Measurements from ENCODE around the gene VSIR.

The VSIR gene

DNA sequence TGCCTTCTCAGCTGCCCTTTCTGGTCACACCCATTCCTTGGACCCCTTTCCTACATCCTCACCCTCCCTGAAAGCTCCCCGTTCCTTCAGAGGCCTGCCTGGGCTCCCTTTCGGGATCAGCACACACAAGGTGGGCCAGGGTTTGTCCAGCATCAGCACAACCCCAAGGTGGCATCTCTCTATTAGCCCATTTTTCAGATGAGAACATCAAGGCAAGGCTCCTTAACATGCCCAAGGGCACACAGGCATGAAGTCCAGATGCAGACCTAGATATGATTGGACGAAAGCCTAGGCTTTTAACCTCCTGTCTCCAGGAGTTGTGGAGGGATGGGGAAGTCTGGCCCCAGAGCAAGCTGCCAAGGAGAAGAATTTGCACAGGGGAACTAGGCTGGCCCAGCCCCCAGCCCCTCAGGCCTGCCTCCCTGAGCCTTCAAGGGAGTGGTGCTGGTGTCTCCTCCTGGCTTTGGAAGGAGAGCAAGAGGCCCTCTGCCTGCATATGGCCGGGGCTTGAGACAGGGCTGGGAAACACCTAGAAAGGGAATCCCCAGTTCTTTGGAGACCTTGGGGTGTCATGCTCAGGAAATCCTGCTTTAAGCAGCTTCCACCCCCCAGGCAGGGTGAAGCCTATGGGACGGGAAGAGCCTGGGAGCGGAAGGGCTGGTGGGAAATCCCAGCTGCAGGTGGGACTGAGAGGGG, 9.0 kb upstream of the VSIR start:
- no peak for DNase-seq

DNA sequence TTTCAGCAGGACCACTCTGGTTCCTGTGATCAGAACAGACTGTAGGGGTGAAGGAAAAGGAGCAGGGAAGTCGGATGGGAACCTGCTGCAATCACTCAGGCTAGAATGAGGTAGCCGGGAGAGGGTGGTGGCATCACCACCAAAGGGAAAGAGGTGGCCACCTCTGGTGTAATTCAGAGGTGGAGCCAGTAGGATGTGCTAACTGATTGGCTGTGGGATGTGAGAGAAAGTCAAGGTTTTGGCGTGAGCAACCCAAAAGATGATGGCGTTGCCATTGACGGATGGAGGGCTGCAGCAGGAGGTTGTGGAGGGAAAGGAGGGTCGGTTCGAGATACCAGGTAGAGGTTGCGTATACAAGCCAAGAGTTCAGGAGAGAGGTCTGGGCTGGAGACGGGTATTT, 7.4 kb upstream of the VSIR start:
- no peak for DNase-seq

DNA sequence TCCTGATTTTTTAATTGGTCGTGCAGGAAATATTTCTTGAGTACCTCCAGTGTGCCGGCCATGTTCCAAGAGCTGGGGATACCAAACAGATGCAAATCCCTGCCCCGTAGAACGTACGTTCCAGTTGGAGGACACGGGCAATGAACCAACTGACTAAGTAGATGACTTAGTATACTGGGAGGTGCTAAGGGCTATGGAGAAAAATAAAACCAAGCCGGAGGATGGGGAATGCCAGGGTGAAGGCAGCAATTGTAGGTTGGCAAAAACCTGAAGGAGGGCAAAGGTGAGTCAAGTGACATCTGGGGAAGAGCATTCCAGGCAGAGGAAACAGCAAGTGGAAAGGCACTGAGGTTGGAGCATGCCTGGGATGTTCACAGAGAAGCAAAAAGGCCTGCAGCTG, 6.8 kb upstream of the VSIR start:
- DNase-seq: no peak

DNA sequence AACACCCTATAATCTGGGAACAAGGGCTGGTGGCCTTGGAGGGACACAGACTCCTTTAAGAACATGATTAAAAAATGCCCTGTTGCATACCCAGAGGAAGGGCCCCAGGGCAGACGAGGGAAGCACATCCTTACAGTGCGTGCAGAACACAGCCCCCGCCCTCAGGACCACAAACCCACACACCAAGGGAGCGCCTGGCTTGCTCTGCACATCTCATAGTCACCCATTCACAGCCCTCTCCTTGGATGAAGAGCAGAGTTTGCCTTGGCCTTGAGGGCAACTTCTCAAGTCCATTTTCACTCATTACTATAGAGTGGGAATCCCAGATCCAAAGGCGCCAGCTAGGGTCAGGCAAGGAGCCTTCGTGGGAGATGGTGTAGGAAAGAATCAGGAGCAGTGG, 6.3 kb upstream of the VSIR start:
- DNase-seq: no peak

DNA sequence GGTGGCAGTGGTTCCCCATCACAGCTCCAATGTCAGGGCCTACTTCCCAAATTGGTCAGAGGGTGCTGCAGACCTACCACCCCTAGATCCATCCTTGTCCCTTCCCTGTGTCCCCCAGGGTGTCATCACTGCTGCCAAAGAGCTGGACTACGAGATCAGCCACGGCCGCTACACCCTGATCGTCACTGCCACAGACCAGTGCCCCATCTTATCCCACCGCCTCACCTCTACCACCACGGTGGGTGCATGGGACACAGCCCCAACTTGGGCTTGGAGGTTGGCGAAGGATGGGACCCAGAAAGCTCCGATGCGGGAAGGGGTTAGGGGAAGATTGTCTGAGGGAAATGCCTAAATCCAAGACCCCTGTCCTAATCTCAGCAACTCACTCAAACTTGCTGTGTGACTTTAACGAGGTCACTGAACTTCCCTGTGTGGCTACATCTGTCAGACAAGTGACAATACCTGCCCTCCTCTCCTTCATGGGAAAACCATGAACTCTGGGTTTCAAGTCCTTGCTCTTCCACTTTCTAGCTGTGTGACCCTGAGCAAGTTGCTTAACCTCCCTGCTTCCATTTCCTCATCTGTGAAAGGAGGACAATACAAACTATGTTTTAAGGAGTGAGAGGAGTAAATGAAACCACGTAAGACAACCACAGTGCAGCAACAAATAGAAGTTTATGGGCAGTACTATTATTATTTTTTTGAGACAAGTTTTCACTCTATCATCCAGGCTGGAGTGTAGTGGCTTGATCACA, 4.9 kb upstream of the VSIR start:
- no peak for DNase-seq

DNA sequence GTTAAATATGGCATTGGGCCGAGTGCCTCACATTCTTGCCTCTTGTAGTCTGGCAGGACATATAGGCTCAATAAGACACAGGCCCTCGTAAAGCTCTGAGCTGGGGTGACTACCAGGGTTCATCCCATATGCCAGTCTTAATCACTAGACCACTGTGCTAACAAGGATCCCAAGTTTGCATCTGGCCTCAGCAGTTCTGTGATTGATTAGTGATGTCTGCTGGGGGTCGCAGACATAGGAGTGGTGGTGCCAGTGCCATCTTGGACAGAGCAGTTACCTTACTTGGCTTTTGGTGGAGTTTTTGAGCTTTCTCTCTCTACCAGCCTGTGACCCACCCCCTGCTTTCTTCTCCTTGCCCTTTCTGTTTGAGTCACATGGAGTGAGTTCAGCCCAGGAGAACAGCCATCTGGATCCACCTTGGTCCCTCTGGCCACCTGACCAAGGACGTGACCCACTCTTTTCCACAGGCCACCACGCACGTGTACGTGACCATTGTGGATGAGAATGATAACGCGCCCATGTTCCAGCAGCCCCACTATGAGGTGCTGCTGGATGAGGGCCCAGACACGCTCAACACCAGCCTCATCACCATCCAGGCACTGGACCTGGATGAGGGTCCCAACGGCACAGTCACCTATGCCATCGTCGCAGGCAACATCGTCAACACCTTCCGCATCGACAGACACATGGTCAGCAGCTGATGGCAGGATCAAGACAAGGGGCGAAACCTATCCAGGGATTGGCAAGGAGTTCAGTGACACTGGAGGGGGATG, 4.1 kb upstream of the VSIR start:
- no peak for DNase-seq

DNA sequence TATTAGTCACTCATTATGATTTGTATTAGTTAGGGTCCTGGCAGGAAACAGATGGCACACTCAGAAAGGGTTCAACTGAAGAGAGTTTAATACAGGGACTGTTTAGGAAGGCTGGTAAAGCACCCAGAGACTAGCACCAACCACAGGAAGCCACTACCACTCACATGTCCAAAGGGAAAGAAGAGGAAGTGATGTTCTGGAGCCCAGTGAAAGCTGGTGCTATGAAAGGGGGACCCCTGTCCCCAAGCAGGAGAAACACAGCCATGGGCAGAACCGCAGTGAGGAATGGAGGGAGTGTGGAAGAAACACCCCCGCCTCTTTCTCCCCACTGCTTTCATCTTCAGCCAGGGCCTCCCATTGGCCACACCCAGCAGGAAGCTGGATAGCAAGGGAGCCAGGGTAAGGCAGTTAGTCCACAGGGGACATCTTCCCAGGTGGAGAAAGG, 3.2 kb upstream of the VSIR start:
- no peak for DNase-seq

DNA sequence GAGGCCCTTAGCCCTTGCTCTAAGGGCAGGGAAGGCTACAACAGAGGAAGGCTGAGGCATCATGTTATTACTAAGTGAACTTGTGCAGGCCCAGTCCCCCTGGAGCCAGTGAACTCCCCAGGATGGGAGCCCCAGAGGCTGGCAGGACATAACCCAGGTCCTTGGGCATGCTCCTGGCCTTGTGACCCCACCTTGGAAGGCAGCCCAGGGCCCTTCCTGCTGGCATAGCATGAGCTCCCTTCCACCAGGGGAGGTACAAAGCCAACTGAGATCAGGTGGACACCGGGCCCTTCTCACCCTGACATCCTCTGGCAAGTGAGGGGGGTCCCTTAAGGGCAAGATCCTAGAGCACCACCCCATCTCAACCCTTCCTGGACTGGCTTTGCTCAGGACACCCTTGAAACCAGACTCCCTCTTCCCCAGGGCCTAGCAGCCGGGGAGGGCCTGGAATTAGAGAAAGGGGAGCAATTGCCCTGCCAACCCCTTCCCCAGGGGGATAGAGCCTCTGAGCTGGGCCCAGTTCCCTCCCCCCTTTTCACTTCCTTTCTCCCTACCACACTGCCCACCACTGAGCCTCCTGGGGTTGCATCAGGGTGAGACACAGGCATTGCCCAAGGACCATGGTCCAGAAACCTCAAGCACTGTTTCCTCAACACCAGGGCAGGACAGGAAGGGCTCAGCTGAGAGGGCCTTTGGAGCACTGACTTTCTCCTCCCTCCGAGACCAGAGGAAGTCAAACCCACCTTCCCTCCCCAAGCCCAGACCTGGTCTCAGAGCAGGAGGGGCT, 1.8 kb upstream of the VSIR start:
- no peak for DNase-seq

DNA sequence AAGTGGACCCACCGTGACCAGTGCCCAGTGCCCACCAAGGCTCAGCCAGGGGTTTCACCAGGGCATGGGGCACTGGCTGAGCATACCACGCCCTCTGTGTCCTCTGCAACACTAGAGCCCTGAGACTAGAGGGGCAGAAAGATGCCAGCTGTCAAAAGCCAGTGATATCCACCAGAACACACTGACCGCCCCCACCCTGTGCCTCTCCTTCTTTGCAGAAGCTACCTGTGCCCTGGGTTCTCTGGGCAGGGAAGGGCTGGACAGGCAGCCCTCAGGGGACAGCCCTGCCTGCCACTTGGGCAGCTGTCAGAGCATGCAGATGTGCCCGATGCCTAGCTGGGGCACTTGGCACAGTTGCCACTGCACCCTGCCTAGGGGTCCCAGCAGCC, 494 bp downstream of the VSIR start:
- no peak for DNase-seq

DNA sequence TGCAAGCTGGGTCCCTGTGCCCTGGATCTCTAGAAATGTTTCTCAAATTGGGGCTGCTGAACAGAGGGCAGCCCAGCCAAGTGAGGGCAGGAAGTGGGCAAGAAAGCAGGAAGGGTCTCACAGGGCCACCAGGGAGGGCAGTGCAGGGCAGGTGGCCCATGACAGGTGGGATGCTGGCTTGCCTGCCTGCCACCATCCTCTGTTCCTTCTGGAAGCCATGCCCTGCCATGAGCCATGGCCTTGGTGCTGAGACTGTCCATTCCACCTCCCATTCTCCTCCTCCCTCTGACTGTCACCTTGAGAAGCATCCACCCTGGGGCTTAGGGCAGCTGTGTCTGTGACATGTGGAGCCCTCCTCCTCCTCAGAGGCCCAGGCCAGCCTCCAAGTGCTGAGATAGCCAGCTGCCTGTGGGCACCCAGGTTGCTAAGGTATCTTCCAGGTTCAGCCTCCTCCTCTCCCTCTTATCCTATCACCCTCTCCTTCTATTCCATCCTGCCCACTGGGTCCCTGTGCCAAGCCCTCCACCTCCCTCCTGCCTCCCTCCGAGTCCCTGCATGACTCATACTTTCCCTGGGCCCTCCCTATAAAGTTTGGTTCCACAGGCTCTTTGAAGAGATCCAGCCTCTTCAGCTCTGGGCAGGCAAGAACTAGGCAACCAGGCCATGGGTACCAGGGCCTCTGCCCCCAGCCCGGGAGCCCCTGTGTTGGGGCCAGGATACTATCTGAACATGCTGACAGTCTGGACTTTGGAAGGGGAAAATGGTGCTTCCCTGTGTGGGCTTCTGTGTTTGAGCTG, 1.3 kb downstream of the VSIR start:
- no peak for DNase-seq

DNA sequence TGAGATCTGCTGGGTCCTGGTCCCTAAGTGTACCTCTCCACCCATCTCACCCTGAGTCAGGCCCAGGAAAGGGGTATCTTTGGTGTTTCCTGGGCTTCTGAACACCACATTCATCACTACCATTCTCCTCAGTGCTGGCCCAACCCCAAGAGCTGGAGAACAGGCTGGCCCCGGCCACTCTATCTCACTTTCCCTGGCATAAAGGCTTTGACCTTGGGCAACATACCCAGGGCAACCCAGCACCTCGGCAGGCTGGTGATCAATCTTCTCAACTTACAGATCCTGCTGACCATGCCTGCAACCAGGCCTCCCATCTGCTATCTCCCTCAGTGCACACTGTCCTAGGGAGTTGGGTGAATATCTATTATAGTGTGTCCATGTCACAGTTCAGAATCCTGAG, 2.1 kb downstream of the VSIR start:
- DNase-seq: no peak

DNA sequence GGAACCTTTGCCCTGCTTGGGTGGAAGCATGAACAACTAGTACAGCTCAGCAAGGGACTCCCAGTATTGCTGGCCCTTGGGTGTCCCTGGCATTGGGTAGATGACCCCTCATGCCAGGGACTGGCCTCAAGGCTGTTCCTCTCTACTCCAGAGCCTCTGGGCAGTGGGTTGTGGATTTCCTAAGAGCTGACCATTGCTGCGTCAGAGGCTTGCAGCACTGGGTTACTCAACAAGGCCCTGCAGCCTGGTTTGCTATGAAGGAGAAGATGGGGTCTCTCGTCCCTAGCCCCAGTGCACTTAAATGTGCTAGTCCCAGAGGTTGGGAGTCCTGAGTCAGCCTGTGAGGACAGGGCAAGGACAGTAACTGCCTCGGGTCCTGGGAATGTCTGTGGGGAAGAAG, 2.5 kb downstream of the VSIR start:
- DNase-seq: no peak

DNA sequence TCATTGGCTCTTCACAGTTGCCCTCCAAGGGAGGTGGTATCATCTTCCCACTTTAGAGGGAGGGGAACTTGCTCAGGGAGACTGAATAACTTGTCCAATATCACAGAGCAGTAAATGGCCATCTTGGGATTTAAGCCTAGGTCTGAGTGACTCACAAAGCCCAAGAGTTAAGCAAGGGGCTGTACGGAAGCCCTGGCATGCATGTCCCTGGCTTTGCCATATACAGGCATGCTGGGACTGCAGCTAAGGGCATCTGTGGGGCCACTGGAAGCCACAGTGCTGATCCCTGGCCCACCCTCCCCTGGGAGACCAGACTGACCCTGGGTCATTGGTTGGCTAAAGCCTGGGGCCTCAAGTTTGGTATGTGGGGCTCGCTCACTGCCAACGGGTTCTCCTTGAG, 3.1 kb downstream of the VSIR start:
- no peak for DNase-seq

DNA sequence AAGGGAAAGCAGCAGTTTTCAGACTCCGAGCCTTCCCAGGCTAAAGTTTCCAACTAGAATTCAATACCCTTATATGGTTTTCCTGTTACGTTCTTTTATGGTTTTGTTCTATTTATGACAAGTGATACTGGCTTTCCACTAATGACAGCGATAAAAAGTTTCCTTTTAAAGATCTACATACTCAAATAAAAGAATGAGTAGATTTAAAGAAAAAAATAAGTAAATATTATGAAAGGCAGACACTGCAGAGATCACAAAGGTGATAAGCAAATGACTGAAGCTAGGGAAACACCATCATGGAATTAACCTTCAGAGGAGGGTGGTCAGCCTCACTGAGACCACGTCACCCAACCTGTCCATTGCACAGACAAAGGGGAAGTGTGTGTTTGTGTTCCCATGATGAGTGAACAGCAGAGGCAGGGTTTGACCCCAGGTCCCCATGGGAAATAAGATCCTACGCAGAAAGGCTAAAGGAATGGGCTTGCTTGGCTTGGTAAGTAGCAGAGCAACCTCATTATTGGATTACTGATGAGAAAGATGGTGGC, 4.0 kb downstream of the VSIR start:
- no peak for DNase-seq

DNA sequence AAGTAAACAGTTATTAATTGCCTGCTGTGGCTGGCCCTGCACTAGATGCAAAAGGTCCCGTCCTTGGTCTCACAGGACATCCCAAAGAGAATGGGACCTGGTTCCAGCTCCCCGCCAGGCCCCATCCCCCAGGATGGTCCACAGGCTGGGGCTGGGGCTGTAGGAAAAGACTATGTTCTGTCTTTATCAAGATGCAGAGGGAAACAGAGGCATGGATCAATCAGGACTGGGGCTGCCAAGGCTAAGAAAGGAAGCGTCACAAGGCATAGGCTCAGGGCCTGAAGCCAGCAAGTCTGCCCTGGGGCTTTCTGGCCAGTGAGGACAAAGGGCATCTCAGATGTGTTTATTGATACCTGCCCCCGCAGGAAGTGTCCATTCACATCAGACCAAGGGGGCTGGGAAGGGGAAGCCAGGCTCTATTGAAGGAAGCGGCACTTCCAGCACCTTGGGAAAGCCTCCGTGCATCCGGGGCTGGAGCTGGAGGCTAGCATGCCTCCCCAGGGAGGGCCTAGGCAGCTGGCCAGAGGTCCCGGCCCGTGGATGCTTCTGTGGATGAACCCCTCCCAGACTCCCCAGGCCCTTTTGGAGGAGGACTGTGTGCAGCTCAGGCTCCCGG, 5.8 kb downstream of the VSIR start:
- DNase-seq: no peak

DNA sequence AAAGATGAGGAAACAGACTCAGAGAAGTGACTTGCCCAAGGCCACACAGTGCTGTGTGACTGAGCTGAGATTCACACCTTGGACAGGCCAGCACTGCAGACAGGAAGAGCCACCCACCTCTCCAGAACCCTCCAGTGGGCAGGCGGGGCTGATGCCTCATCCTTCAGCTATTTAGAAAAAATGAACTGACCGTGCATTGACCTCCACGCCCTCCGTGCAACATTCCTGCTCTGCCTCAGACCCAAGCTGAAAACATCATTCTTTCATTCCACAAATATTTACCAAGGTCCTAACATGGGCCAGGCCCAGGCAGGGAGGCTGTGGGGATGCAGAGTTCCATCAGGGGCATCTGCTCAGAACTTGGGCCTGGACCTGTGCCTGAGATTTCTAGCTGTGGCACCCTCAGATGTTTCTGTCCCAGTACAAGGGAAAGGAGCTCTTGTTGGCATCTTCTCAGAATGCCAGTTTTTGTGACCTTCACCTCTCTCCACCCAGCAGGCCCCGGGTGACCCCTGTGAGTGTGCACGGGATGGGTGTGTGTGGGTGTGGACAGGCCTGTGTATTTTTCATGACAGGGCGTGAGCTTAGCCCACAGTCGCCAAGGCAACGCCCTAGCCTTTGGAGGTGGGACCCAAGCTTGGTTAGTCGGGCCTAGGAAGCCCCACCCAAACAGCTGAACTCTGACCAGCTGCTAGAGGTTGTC, 6.5 kb downstream of the VSIR start:
- DNase-seq: no peak

DNA sequence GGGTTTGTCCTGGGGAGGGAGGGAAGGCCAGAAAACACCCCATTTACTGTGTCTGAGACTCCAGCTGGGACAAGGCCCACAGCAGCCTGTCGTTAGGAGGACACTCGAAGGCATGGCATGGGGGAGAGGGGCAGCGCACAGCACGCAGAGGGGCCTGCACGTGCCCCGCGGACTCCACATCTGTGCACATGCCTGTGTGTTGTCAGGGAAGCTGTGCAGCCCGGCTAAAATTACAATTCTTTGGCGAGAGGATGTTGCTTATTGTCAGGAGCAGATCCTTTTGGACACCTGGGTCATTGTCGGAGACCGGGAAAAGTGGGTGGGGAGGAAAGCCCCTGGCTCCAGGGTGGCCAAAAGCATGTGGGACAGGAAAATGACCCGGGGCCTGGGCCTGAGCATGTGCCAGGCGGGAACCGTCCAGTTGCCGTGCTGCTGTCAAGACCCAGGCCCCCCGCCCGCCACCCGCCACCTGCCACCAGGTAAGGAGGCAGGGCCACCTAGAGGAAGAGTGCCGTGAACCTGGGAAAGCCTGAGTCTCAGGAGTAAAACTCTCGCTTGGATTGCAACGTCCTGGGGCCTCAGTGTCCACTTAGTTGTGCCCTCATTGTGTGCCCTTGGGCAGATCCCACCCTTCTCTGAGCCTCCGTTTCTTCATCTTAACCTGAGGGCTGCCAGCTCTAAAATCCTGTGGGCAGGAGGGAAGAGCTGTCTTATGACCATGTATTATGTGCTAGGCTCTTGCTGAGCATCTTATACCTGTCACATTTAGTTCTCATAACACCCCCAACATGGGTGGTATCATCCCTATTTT, 7.2 kb downstream of the VSIR start:
- DNase-seq: no peak

DNA sequence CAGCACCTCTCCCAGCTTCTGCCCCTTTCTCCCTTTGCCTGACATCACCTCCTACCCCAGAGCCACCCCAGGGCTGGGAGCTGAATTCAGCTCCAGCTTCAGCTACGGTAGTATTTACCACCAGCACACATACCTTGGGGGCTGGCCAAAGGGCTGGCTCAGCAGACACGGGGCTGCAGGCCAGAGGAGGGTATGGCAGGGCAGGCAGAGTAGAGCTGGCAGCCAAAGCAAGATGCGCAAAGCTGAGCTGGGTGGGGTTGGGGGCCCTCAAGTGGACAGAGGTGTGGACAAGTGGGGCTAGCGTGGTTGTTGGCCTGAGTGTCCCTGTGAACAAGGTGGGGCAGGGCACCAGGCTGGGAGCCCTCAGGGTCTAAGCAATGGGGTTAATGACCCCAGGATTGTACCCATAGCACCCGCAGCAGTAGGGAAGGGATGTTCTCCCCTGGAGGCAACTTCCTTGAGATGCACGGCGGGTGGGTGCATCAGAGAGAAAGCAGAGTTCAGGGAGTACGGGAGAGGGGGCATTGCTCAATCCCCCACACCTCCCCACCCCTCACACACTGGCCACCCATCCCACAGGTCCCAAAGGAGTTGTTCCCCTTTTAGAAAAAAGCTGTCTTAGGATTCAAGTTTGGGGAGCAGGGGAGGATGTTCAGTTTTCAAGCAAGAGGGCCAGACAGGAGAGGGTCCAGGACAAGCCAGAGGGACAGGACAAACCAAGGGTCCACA, 8.0 kb downstream of the VSIR start:
- DNase-seq: no peak
